OCI-LY3 (cell line): ENCODE results near the gene COMT.

Source experiments
- H2AFZ ChIP-seq: fragments of 200-600, 300-600 bp; shearing (Covaris generic); 2 replicates; pipeline ENCODE4 v1.6.0; 2014; ENCODE audit warnings: antibody characterized with exemption, low read depth, low read length
- H3K27ac ChIP-seq: fragments of 200-600, 300-600 bp; sonication (generic); 2 replicates; pipeline ENCODE4 v1.5.1; 2014; ENCODE audit warnings: mild to moderate bottlenecking, low read length, moderate library complexity, mixed read lengths
- H3K27me3 ChIP-seq: fragments of 200-600, 300-600 bp; sonication (generic); 2 replicates; pipeline ENCODE4 v1.6.1; 2014; ENCODE audit warnings: low read depth, low read length, mixed read lengths
- H3K36me3 ChIP-seq: fragments of 200-600, 300-600 bp; sonication (generic); replicated peaks from 2 replicates; pipeline ENCODE3; 2014; ENCODE audit warnings: low read depth, low read length, mixed read lengths
- H3K4me1 ChIP-seq: fragments of 300-600, 200-600 bp; sonication (generic); 2 replicates; pipeline ENCODE4 v1.6.1; 2014; ENCODE audit warnings: low read length, mixed read lengths
- H3K4me2 ChIP-seq: fragments of 200-600, 300-600 bp; sonication (generic); 2 replicates; pipeline ENCODE4 v1.6.1; 2014; ENCODE audit warnings: low read length, mixed read lengths
- H3K4me3 ChIP-seq: fragments of 300-600, 200-600 bp; sonication (generic); 2 replicates; pipeline ENCODE4 v1.5.1; 2014; ENCODE audit warnings: antibody characterized with exemption, mild to moderate bottlenecking, low read length, moderate library complexity
- H3K79me2 ChIP-seq: fragments of 300-600, 200-600 bp; shearing (Covaris generic); 2 replicates; pipeline ENCODE4 v1.6.1; 2014; ENCODE audit warnings: mild to moderate bottlenecking, low read length, mixed read lengths
- H3K9ac ChIP-seq: fragments of 300-600, 200-600 bp; shearing (Covaris generic); 2 replicates; pipeline ENCODE4 v1.6.0; 2014; ENCODE audit warnings: mild to moderate bottlenecking, low read length, moderate library complexity
- H3K9me3 ChIP-seq: fragments of 200-600, 300-600 bp; shearing (Covaris generic); 2 replicates; pipeline ENCODE4 v1.6.1; 2014; ENCODE audit warnings: low read length, mixed read lengths; ENCODE audit not compliant: insufficient read depth
- H4K20me1 ChIP-seq: fragments of 200-600, 300-600 bp; sonication (generic); 2 replicates; pipeline ENCODE4 v1.6.1; 2016; ENCODE audit warnings: low read length, mixed read lengths; ENCODE audit not compliant: insufficient read depth
- EZH2phosphoT487 ChIP-seq: fragments of 200-600 bp; shearing (Covaris generic); IDR thresholded peaks from 2 replicates; pipeline ENCODE4 v1.6.1; 2018; ENCODE audit warnings: antibody characterized with exemption, mixed run types, low read depth
- TF ChIP-seq, protein P1 (sequence below): fragments of 200-600, 300-600 bp; sonication (generic); IDR thresholded peaks from 2 replicates; pipeline ENCODE4 v1.5.1; 2014; ENCODE audit warnings: antibody characterized with exemption, low read length, low read depth

COMT gene

DNA sequence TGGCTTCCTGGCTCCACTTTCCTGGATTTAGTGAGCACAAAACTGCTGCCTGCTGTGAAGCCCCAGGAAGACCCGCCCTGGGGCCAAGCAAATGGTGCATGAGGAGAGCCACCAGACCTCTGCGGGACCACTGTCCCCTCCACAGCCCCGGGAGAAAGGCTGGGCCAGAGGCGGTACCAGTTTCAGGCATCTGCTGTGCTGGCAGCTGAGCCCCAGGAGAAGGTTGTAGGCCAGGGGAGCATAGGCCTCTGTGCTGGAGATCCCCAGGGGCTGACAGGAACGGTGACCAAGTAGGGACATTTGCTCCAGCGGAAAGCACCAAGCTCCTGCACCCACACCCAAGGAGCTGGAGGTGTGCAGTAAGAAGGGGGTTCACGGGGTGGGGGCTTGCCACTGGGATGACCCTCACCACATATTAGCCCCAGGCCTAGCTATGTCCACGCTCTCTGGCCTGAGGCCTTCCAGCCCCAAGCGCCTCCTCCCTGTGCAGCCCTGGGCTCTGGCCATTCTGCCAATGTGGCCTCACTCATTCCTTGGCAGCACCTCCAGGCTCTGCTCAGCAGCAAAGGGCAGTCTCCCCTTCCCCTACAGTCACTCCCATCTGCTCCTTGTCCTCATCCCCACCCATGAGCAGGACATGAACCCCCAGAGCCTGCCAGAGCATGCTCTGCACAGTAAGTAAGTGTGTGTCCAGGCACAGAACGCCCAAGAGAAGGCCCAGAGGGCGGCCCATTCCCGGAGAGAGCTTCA lies 24.0 kb upstream of the COMT start:
- no peaks in the 10 kb centered on the region; the same call in 1 of the 2 replicates for H4K20me1 ChIP-seq
- H3K27me3 ChIP-seq, result no peaks in the 10 kb centered on the region
- TF ChIP-seq, protein P1, sequence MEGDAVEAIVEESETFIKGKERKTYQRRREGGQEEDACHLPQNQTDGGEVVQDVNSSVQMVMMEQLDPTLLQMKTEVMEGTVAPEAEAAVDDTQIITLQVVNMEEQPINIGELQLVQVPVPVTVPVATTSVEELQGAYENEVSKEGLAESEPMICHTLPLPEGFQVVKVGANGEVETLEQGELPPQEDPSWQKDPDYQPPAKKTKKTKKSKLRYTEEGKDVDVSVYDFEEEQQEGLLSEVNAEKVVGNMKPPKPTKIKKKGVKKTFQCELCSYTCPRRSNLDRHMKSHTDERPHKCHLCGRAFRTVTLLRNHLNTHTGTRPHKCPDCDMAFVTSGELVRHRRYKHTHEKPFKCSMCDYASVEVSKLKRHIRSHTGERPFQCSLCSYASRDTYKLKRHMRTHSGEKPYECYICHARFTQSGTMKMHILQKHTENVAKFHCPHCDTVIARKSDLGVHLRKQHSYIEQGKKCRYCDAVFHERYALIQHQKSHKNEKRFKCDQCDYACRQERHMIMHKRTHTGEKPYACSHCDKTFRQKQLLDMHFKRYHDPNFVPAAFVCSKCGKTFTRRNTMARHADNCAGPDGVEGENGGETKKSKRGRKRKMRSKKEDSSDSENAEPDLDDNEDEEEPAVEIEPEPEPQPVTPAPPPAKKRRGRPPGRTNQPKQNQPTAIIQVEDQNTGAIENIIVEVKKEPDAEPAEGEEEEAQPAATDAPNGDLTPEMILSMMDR, result no peak
- TF ChIP-seq EZH2phosphoT487, result no peak
- H3K27ac ChIP-seq, result no peak overlapping the region
- no peak overlapping the region for H2AFZ ChIP-seq
- H3K9ac ChIP-seq, result no peak overlapping the region
- no peak overlapping the region for H3K4me3 ChIP-seq
- H3K79me2 ChIP-seq, result no peaks in the 10 kb centered on the region
- H3K9me3 ChIP-seq, result no peaks in the 10 kb centered on the region
- H3K4me1 ChIP-seq, result no peaks in the 10 kb centered on the region
- no peak overlapping the region for H3K4me2 ChIP-seq
- H3K36me3 ChIP-seq, result peaks cover 28% of the 10 kb centered on the region

DNA sequence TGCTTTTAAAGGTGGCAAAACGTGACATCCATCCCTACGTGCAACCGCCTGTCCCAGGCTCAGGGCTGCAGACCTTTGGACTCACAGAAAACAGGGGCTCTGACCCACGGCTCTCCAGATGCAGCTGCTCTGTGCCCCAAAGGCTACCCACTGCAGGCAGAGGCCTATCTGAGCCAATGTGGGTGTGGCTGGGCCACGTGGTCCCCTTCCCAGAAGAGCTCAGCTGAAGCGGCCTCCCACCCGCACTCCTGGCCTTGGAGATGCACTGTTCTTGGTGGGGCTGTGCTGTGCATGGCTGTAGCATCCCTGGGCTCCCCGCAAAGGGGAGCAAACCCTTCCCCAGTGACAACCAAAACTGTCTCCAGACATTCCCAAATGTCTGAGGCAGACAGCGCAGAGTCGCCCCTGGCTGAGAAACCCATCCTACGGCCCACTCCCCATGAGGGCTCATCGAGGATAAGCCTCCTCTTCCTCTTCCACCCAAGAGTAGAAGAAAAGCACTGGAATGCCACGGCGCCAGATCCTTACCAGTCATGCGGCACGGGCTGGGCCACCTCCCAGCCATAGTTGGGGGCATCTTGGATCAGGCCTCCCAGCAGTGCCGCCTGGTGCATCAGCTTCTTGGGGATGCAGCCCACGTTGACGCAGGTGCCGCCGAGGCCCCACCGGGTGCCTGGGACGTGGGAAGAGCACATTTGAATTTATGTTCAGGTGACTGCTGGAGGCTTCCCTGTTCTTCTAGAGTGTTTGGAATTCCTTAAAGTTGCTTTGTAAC lies 23.1 kb upstream of the COMT start:
- H3K9ac ChIP-seq, result no peak overlapping the region
- TF ChIP-seq, protein P1, result no peak
- no peak for TF ChIP-seq EZH2phosphoT487
- no peaks in the 10 kb centered on the region for H3K9me3 ChIP-seq
- no peak overlapping the region for H3K4me2 ChIP-seq
- H4K20me1 ChIP-seq, result no peaks in the 10 kb centered on the region; the same call in 1 of the 2 replicates
- H3K36me3 ChIP-seq, result peaks cover 25% of the 10 kb centered on the region
- H3K79me2 ChIP-seq, result no peaks in the 10 kb centered on the region
- no peak overlapping the region for H2AFZ ChIP-seq
- no peaks in the 10 kb centered on the region for H3K27me3 ChIP-seq
- H3K27ac ChIP-seq, result no peak overlapping the region
- no peaks in the 10 kb centered on the region for H3K4me1 ChIP-seq
- H3K4me3 ChIP-seq, result no peak overlapping the region

DNA sequence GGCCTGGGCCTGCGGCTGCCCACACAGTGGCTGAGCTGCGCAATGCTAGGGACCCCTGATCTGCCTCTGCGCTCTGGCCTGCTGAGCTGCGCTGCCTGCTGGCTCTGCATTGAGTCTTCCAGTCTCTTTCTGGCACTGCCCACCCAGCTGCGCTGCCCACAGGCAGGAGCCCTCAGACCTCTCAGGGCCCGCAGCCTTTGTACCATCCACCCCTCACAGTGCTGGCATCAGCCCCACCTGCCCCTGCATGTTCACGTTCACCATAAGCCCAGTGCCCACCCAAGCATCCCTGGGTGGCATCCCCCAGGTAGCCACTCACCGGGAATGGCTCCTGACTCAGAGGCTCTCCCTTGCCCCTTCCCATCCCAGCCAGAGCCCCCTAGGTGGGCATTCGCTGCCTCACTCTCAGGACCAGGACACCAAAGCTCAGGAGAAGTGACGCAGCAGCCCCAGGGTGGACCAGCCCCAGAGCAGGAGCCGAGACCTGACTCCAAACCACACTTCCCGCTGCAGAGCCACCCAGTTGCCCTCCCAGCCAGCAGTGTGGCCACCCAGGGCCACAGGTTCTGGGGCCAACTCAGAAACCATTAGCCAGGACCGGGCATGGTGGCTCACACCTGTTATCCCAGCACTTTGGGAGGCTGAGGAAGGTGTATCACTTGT lies 21.7 kb upstream of the COMT start:
- H3K27ac ChIP-seq, result no peak overlapping the region
- TF ChIP-seq, protein P1, result no peak
- TF ChIP-seq EZH2phosphoT487, result no peak
- H4K20me1 ChIP-seq, result no peaks in the 10 kb centered on the region; the same call in 1 of the 2 replicates
- H3K36me3 ChIP-seq, result peaks cover 13% of the 10 kb centered on the region
- no peak overlapping the region for H3K4me2 ChIP-seq
- no peak overlapping the region for H3K4me3 ChIP-seq
- H2AFZ ChIP-seq, result no peak overlapping the region
- no peaks in the 10 kb centered on the region for H3K27me3 ChIP-seq
- H3K9ac ChIP-seq, result no peak overlapping the region
- no peaks in the 10 kb centered on the region for H3K9me3 ChIP-seq
- no peaks in the 10 kb centered on the region for H3K4me1 ChIP-seq
- H3K79me2 ChIP-seq, result no peaks in the 10 kb centered on the region

DNA sequence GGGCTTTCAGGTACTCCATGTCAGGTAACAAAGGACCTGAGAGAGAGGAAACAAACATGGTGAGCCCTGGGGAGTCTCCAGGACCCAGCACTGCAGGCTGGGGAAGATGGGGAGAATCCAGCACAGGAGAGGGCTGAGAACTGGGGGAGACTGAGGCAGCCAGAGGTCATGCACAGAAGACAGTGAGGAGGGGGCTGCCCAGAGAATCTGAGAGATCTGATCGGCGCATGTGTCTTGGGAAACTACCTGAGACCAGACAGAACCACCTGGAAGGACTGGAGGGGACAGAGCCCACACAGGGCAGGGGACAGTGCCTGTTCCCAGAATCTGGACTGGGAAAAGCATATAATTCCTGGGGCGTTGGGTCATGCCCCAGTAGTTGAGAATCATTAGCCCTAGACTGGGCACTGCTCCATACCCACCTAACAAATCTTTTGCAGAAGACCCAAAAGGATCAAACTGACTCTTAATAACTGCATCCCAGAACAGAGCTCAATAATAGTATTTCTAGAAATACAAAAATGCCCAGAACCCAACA lies 20.0 kb upstream of the COMT start:
- TF ChIP-seq, protein P1, result no peak
- no peak for TF ChIP-seq EZH2phosphoT487
- H3K9me3 ChIP-seq, result no peaks in the 10 kb centered on the region
- no peaks in the 10 kb centered on the region for H3K79me2 ChIP-seq
- H3K4me2 ChIP-seq, result no peak overlapping the region
- no peak overlapping the region for H3K4me3 ChIP-seq
- H4K20me1 ChIP-seq, result no peaks in the 10 kb centered on the region; the same call in 1 of the 2 replicates
- H3K36me3 ChIP-seq, result peaks cover 9% of the 10 kb centered on the region
- H3K4me1 ChIP-seq, result no peaks in the 10 kb centered on the region
- no peaks in the 10 kb centered on the region for H3K27me3 ChIP-seq
- no peak overlapping the region for H3K9ac ChIP-seq
- H3K27ac ChIP-seq, result no peak overlapping the region
- H2AFZ ChIP-seq, result no peak overlapping the region
